Left lobe of liver (tissue), 2 donors: ENCODE measurements around the gene EXOC6B. TPM values are rescaled to one million over a fixed set of nuclear protein-coding genes. Genes with fewer than 3 reads are reported as not detected.

Experiments used
- ATAC-seq: fragments of 200-7000 bp; cut with Tn5 transposase; one replicate; pipeline ENCODE4 v1.9.1; 2020; ENCODE audit warnings: mild to moderate bottlenecking, moderate library complexity
- DNase-seq: peaks from one replicate; pipeline ENCODE4 v3.0.0-alpha.2; 2020; ENCODE audit warnings: low spot score
- total RNA-seq: library from RNA; stranded (reverse); gene quantifications from one replicate; pipeline ENCODE4 v1.2.1, GENCODE V29; 2021
- donor health status: DM: no; HTN: no; CAD: no; lungs with moderate emphysema.
- donor health status: DM: no; HTN: yes; CAD: no.

EXOC6B gene
- total RNA-seq, 1 donor from 2014 or later: 9.1 TPM

DNA sequence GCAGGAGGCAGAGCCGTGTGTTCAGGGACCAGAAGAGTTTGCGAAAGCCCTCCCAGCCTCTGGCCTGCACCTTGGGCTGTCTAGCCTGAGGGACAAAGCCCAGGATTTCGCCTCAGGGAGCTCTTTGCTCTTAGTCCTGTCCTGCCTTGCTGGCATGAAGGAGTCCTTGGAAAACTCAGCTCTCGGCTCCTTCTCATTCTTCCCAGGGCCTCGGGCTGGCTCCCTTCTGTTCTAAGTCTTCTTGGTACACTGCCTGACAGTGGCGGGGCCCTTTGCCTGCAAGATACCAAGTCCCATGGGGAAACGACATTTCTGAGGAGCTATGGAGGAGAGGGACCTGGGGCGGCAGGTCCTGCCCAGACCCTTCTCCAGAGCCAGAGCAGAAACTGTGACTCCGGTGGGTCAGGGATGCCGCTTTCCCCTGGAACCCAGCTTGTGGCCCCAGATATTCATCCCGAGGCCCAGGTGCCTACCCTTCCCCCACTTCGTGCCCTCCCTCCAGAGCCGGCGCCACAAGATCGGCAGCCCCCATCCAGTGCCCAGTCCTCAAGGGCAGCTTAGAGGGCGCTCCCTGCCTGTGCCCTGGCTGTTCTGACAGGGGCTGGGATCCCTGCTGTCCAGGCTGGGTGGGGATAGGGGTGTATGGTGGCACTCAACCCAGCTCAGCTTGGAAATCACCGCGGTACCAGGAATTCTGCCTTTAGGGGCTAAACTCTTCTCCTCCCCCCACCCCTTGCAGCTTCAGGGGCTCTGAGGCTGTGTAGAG lies 672.6 kb downstream of the EXOC6B start:
- DNase-seq: no peak
- ATAC-seq: no peak

- DNase-seq (peak; percentile 27), ATAC-seq (no peak)
Measured at GRCh38 chr2:72150861-72151356, 674.9 kb downstream of the EXOC6B start.

GRCh38 chr2:72150157-72150860 lies 675.5 kb downstream of the EXOC6B start:
- peak; percentile 93 for ATAC-seq
- DNase-seq: peak; percentile 79

DNA sequence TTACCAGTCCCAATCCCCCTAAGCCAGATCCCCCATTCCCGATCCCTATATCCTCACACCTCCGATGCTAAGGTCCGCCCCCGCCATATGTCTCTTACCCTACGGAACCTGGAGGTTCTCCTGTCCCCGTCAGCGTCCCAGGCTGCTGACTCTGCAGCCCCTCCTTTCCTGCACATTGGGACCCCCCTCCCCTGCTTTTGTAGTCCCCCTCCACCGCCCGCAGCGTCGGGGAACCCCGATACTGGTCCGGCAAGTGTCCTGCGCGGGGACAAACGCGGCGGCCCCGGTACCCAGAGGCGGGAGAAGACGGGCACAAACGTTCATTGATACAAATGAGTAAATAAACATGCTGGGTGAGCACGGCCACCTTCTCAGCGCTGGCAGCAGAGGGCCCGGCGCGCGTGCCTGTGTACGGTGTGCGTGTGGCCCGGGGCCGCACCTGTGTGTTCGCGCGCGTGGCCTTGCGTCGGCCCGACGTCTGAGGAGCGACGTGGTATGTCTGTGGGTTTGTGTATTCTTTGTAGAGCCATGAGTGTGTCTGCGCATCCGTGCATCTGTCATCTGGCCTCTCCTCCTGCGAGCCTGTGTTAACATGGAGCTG lies 676.2 kb downstream of the EXOC6B start:
- DNase-seq (peak; percentile 46), ATAC-seq (peak; percentile 51)

- peak; percentile 50 for ATAC-seq
Measured at GRCh38 chr2:72148837-72149555, 676.8 kb downstream of the EXOC6B start.

DNA sequence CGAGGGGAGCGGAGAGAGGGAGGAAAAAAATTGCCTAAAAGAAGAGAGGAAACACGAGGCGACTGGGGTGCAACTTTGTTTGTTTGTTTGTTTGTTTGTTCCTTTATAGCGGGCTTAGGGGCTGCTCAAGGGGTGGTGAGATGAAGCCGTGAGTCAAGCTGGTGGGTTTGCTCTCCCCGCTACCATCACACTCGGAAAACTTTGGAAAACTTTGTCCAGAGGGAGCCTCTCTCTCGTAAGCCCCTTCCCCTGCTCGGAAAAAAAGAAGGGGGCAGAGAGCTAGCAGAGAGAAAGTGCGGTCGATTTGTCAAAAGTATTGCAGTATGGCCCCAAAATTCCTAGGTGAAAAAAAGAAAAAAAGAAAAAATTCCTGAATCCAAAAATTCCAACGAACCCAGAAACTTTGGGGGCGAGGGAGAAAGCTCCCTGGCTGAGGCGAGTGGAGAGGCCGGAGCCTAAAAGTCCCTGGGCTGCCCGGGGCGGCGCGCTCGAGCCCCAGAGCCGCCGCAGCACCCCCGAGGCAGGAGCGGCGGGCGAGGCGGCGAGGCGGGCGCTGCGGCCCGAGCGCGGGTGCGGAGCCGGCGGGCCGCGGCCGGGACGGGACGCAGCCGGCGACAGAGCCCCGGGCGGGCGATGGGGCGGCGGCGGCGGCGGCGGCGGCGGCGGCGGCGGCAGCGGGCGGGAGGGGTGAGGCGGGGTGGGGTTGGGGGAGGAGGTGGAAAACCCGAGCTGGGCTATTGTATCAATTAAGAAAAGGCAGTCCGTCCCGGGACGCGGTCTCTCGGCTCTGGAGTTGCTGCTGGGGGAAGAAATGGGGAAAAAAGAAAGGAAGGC lies 677.6 kb downstream of the EXOC6B start:
- ATAC-seq (no peak), DNase-seq (peak; percentile 22)

More at GRCh38 chr2:72148837-72149555, 676.8 kb downstream of the EXOC6B start:
- peak; percentile 59 for DNase-seq

GRCh38 chr2:72147303-72147971 lies 678.4 kb downstream of the EXOC6B start, which contains the start of gene CYP26B1:
CYP26B1 (minus strand) TSS chr2:72147862; CDS start chr2:72147834, 28 bp downstream.
- DNase-seq: peak; percentile 43
- ATAC-seq: no peak

- DNase-seq (peak; percentile 42), ATAC-seq (no peak)
Measured at GRCh38 chr2:72146347-72147302, 679.2 kb downstream of the EXOC6B start.

GRCh38 chr2:72145658-72146329 lies 680.0 kb downstream of the EXOC6B start:
- ATAC-seq (no peak), DNase-seq (peak; percentile 31)

DNA sequence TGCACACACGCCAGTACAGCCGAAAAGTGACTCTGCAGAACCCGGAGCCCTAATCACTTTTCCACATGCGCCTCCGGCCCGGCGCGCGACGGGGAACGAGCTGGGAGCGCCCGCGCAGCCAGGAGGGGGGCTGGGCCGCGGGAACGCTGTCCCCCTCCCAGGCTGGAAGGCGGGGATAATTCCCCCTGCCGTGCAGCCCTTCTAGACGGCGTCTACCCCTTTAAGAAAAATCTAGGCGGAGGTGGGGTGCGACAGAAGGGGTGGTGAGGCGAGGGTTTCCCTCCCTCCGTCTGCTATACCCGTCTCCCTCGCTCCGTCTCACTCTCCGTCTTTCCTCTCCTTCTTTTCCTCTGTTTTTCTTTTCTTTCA lies 680.6 kb downstream of the EXOC6B start:
- DNase-seq (no peak), ATAC-seq (peak; percentile 5)

DNA sequence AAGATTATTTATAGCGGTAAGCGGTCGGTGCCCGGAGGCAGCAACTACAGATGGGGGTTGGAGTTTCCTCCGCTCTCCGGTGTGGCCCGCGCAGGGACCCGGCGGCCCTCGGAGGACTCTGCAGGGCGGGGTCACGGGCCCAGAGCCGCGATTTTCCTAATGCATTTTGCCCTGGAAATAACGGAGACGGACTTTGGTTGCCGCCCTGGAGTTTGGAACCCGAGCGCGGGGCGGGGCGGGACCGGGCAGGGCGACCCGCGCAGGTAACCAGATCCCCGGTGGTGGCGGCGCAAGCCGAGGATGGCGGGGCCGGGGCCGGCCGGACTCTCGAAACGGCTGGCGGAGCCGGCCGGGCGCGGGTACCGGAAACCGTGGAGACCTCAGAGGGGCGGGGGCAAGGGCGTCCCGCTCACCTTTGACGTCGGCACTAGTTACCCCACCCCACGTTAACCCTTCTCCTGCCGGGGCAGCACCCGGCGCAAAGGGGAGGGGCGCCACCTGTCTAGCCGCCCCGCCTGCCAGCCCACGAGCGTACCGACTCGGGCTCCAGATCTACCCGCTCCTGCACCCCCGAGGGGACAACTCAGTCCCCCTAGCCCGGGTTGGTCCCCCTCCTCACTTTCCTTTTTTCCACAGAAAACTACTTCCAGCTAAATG lies 681.1 kb downstream of the EXOC6B start:
- ATAC-seq (peak; percentile 62), DNase-seq (peak; percentile 76)

DNA sequence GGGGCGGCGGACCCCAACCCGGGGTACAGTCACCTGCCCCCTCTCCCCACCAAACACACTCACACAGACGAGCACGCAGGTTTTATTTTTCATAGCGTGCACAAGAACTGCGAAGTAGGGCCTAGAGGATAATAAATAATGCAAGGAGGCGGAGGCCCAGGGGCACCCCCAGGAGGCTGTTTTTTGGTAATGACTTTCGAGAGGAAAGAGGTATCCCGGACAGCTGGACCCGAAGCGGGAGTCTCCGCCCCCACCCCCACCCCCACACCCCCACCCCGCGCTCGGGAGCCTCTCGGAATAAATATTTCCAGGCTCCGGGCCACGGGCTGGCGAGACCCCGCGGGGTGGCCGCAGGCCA lies 681.6 kb downstream of the EXOC6B start:
- ATAC-seq (no peak), DNase-seq (no peak)

- DNase-seq (peak; percentile 44), ATAC-seq (peak; percentile 7)
Measured at GRCh38 chr2:72143441-72144273, 682.2 kb downstream of the EXOC6B start.

- ATAC-seq (peak; percentile 65), DNase-seq (peak; percentile 71)
Measured at GRCh38 chr2:72142570-72143440, 683.0 kb downstream of the EXOC6B start.

- ATAC-seq (no peak), DNase-seq (peak; percentile 45)
Measured at GRCh38 chr2:72141881-72142451, 683.9 kb downstream of the EXOC6B start.
